Measurements from ENCODE around the gene POC5. TPM values are rescaled to one million over a fixed set of nuclear protein-coding genes. Genes with fewer than 3 reads are reported as not detected.

POC5 gene
- polyA plus RNA-seq, 2 of the 4 experiments (the other 2 are of a cell fraction) = 12.7 to 26.2 TPM

- TF ChIP-seq CTCF (IDR thresholded peaks at IDR 0.05) = no peak
- TF ChIP-seq, protein P1, sequence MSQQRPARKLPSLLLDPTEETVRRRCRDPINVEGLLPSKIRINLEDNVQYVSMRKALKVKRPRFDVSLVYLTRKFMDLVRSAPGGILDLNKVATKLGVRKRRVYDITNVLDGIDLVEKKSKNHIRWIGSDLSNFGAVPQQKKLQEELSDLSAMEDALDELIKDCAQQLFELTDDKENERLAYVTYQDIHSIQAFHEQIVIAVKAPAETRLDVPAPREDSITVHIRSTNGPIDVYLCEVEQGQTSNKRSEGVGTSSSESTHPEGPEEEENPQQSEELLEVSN (IDR thresholded peaks at IDR 0.05; ENCODE audit: borderline replicate concordance, low read depth) = no peak
Observed at GRCh38 chr5:75678155-75678554, 39.1 kb downstream of the POC5 start (continued).

- ATAC-seq (no peak), FAIRE-seq (no peak), DNase-seq (ENCODE audit: low read depth in 1 of 2, low spot score in 1 of 2) (no peak)
- Histone ChIP-seq H3K4me3 (no peak overlapping the region), H3K4me2 (no peak overlapping the region), H3K4me1 (peaks cover 6% of the 10 kb centered on the region; the same call in 2 of the 3 replicates), H3K27ac (no peak overlapping the region), H3K9me3 (no peaks in the 10 kb centered on the region)
- WGBS (ENCODE audit: missing lambda C conversion rate) = 92% methylated on average over 1 of the region's 1 CpG
- TF ChIP-seq ZFP36 (IDR thresholded peaks at IDR 0.05; ENCODE audit: borderline replicate concordance, partially characterized antibody) = no peak
- no peak for TF ChIP-seq KDM1A (IDR thresholded peaks at IDR 0.05; ENCODE audit: low read depth)
- TF ChIP-seq BCL3 (IDR thresholded peaks at IDR 0.05) = no peak
- TF ChIP-seq JUN (IDR thresholded peaks at IDR 0.05) = no peak
- TF ChIP-seq, protein P1 (IDR thresholded peaks at IDR 0.05; ENCODE audit: borderline replicate concordance, low read depth) = no peak
- TF ChIP-seq SMC3 (IDR thresholded peaks at IDR 0.05) = no peak
- no peak for TF ChIP-seq CHD4 (IDR thresholded peaks at IDR 0.05; ENCODE audit: borderline replicate concordance)
- TF ChIP-seq MYC (IDR thresholded peaks at IDR 0.05; ENCODE audit: borderline replicate concordance, low read length) = no peak
- TF ChIP-seq MAFK (IDR thresholded peaks at IDR 0.05; ENCODE audit: partially characterized antibody) = no peak
- no peak for TF ChIP-seq GATA3 (IDR thresholded peaks at IDR 0.05; ENCODE audit: borderline replicate concordance)
- CTCF ChIA-PET = interaction anchor here (2.6 kb wide), 1 partner anchor 441 kb away, joined by 7 read pairs; the partner anchor contains the start of gene ANKRD31
- POLR2A ChIA-PET = no interaction called here
Observed at GRCh38 chr5:75677607-75678006, 39.6 kb downstream of the POC5 start.

DNA sequence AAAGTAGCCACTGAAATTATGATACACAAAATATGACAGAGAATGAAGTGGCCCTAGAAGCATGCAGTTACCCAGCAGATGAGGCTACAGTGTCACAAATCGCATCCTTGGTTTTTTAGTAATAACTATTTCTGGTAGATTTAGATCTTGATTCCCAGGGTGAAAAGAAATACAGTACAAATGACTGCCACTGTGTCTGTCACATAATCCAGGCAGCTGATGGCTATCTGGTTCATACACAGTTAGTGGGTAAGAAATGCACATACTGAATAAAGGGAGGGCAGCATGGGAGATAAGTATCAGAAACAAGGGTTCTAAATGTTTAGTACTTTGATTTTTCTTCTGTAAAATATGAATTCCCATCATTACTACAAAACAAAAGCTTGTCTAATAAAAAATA is 41.5 kb downstream of the POC5 start:
- FAIRE-seq = no peak
- CTCF ChIA-PET = interaction anchor here (2.6 kb wide), 1 partner anchor 439 kb away, joined by 7 read pairs; the partner anchor contains the start of gene ANKRD31

GRCh38 chr5:75672616-75673015 is 44.6 kb downstream of the POC5 start:
- ChIA-PET POLR2A (no interaction called here), CTCF (no interaction called here)
- TF ChIP-seq, protein P2, sequence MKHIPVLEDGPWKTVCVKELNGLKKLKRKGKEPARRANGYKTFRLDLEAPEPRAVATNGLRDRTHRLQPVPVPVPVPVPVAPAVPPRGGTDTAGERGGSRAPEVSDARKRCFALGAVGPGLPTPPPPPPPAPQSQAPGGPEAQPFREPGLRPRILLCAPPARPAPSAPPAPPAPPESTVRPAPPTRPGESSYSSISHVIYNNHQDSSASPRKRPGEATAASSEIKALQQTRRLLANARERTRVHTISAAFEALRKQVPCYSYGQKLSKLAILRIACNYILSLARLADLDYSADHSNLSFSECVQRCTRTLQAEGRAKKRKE (CRISPR knock-in tag; IDR thresholded peaks at IDR 0.05; ENCODE audit: low read depth) = no peak
- TF ChIP-seq REST (IDR thresholded peaks at IDR 0.05) (no peak), FOXS1 (CRISPR knock-in tag; IDR thresholded peaks at IDR 0.05) (no peak), SMC3 (IDR thresholded peaks at IDR 0.05) (no peak), ESRRA (IDR thresholded peaks at IDR 0.05; ENCODE audit: borderline replicate concordance, low read length) (no peak), ZC3H11A (IDR thresholded peaks at IDR 0.05) (no peak), GATA3 (IDR thresholded peaks at IDR 0.05; ENCODE audit: borderline replicate concordance) (no peak), RAD21 (conservative IDR thresholded peaks at IDR 0.05 in 1 of 2, IDR thresholded peaks at IDR 0.05 in 1 of 2) (no peak)
- WGBS (ENCODE audit: missing lambda C conversion rate) = 85% methylated on average over 3 of the region's 3 CpGs
- no peak for FAIRE-seq
- Histone ChIP-seq H3K27ac (no peak overlapping the region), H3K4me1 (peaks cover 16% of the 10 kb centered on the region), H3K4me3 (no peak overlapping the region), H3K4me2 (no peak overlapping the region), H3K9me3 (no peaks in the 10 kb centered on the region)
- no peak for DNase-seq (ENCODE audit: low read depth in 1 of 2, low spot score in 1 of 2)
- no peak for ATAC-seq

More for the DNA sequence above, 41.5 kb downstream of the POC5 start:
- DNase-seq (ENCODE audit: low read depth in 1 of 2, low spot score in 1 of 2) (no peak), ATAC-seq (no peak)
- TF ChIP-seq MAFK (IDR thresholded peaks at IDR 0.05; ENCODE audit: partially characterized antibody) = no peak
- no peak for TF ChIP-seq ZC3H11A (IDR thresholded peaks at IDR 0.05)
- TF ChIP-seq BHLHE40 (IDR thresholded peaks at IDR 0.05; ENCODE audit: low read depth, low read length) = no peak
- peaks cover 3% of the 10 kb centered on the region; the same call in 2 of the 3 replicates for H3K4me1 ChIP-seq
- no peaks in the 10 kb centered on the region for H3K9me3 ChIP-seq
- WGBS (ENCODE audit: missing lambda C conversion rate) = 97% methylated on average over 1 of the region's 1 CpG
- no peak overlapping the region for H3K27ac ChIP-seq
- POLR2A ChIA-PET = no interaction called here
- no peak overlapping the region for H3K4me2 ChIP-seq
- H3K4me3 ChIP-seq = no peak overlapping the region
